Stimulated activated CD4-positive, alpha-beta T cell treated with anti-CD3 and anti-CD28 coated beads, Interleukin-12 subunit alpha, Interleukin-12 subunit beta, amount 100 ng/mL, for 24 hours (primary cell): ENCODE results near the gene GCN1.

Experiments
- DNase-seq, 2 experiments: peaks; one replicate each; pipeline ENCODE4 v3.0.0-alpha.2; 2020; ENCODE audit warnings: low read depth in 2 of 2

GCN1 gene

DNA sequence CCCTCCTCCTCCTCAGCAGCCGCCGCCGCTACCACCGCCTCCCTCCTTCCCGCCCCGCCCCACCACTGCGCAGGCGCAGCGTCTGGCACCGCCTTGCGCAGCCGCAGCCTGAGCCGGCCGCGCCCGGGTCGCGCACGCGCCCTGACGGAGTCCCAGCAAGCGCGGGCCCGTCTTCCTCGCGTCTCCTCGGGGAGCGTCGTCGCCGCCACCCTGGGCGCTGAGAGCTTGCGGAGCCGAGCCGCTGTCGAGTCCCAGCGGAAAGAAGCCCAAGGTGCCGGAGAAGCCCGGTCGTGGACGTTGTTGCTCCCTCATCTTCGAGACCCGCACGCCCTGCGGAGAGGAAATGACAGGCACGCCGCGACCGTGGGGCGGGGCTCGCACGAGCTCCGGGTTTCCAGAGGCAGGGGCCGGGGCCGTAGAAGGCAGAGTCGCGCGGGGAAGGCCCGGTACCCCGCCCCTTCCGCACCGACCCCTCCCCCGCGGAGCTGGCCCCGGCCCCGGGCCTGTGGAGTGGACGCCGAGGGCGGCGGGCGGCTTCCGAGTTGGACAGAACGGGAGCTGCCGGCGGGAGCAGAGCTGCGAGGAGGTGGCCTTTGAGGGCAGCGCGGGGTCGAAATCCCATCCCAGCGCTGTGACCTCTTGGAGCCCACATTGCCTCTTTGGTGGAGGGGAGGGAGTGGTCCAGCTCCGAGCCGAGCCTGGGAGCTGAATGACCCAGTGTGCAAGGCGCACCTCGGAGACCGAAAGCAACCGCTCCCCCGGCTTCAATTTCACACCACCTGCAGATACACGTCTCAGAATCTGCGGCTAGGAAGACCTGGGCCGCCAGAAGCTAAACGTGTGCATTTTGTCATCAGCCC, 77.5 kb downstream of the GCN1 start:
- peak; percentile 95 to 96 for DNase-seq

- DNase-seq, result no peak
These were observed 78.1 kb downstream of the GCN1 start, which contains the start of gene RAB35 for GRCh38 chr12:120116441-120116791. RAB35 (minus strand) TSS chr12:120116753; CDS start chr12:120116650, 103 bp downstream.

DNA sequence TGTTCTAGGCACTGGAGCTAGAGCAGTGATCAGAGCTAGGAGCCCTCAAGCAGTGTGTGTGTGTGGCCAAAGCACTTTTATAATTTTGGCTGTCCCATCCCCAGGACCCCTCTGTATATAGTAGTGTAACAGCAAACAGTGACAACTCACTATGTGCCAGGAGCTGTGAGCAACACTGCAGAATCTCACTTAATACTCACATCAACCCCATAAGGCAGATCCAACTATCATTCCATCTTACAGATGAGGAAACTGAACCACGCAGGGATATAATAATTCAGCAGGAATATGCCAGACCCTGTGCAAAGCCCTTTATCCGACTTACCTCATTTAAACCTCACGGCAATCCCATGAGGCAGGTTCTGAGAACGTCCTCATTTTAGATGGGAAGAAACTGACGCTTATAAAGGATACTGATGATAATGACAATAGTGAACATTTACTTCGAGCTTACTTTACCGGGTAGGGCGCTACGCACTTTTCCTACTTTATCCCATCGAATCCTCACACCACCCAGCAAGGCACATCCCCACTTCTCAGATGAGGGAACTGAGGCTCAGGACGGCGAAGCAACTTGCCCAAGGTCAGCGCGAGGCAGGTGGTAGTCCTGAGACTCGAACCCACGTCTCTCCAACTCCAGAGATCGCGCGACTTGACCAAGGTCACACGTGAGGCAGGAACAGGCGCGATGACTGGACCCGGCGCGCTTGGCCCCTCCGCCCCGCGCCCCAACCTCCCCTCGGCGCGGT, 78.6 kb downstream of the GCN1 start:
- DNase-seq, result peak in 1 of 2 experiments; percentile 28

- DNase-seq, result no peak
These were observed 79.4 kb downstream of the GCN1 start for GRCh38 chr12:120115066-120115465.

- DNase-seq, result peak in 1 of 2 experiments; percentile 29
These were observed 83.7 kb downstream of the GCN1 start for GRCh38 chr12:120110550-120111501.

- DNase-seq, result no peak
These were observed 84.8 kb downstream of the GCN1 start for GRCh38 chr12:120109570-120110267.

- DNase-seq, result no peak
These were observed 88.4 kb downstream of the GCN1 start for GRCh38 chr12:120106151-120106550.

- no peak for DNase-seq
These were observed 91.1 kb downstream of the GCN1 start for GRCh38 chr12:120103371-120103770.

GRCh38 chr12:120103044-120103338, 91.5 kb downstream of the GCN1 start:
- DNase-seq, result no peak

GRCh38 chr12:120102189-120103043, 92.1 kb downstream of the GCN1 start:
- DNase-seq, result no peak

- DNase-seq, result no peak
These were observed 92.9 kb downstream of the GCN1 start for GRCh38 chr12:120101617-120102016.

DNA sequence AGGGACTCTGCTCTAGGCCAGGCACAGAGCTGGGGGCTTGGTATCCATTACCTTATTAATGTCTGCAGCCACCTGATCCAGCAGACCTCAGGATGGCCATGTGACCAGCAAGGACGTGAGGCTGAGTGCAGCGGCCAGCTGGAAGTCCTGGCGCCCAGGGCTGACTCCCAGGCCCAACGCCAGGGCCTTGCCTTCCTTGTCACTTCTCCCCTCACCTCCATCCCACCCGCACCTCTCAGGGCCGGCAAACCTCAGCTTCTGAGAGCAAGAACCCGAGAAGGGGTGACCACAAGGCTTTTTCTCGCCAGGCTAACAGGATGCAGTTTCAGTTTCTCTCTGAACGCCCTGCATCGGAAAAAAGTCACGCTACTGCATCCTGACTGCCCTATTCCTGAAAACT, 93.3 kb downstream of the GCN1 start:
- no peak for DNase-seq

DNA sequence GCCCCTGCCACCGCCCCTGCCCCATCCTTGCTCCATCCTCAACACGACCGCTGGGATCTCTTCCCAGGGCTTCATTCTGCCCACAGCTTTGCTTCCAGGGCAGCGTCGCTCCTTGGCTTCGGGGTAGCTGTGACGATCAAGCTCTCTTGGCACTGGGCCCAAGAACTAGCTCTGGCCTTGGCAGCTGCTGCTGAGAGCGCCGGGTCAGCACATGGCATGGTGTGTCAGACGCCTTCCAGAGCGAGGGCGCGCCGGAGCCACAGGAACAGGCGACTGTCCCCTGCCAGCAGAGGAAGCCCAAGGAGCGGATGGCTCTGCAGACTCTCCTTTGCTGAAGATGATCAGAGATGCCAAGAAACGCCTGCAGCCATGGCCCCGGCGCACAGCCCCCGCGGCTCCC, 93.9 kb downstream of the GCN1 start:
- no peak for DNase-seq

DNA sequence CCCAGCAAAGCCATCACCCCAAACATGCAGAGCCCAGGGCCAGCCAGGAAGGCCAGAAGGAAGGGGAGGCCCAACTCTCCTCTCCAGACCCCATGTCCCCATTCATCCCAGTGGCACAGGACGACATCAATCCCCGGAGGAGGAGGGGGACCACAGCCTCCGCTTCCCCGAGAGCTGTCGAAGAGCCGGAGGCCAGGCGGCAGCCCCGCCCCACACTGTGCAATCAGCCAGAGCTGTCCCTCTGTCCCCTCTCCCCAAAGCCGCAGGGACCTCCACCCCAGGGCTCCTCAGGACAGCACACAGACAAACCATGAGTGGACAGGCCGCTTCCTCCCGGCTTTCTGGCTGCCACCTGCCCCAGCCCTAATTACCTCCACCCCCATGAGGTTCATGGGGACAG, 94.8 kb downstream of the GCN1 start:
- no peak for DNase-seq

DNA sequence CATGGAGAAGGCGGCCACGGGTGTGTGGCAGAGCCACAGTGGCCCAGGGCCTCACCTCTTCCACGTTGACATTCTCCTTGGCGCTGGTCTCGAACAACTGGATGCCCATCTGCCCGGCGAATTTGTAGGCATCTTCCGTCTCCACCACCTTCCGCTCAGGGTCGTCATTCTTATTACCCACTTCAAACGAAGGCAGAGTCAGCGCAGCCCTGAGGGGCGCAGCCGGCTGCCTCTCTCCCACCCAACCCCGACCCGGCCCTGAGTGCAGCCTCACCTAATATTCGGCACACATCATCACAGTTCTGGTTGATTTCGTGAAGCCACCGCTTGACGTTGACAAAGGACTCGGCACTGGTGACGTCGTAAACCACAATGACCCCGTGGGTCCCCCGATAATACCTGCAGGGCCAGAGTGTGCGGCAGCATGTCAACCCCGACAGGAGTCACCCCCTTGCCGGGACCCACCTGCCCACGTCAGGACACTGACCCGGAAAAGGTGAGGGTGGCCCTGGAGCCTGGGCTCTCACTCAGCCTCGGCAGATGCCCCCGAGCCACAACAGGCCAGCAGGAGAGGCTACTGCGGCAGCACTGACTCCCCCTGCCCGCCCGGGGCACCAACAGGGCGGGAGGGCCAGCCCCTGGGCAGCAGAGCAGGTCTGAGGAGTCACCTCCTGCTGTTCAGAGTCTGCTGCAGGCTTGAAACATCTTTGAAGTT, 95.6 kb downstream of the GCN1 start:
- no peak for DNase-seq

DNA sequence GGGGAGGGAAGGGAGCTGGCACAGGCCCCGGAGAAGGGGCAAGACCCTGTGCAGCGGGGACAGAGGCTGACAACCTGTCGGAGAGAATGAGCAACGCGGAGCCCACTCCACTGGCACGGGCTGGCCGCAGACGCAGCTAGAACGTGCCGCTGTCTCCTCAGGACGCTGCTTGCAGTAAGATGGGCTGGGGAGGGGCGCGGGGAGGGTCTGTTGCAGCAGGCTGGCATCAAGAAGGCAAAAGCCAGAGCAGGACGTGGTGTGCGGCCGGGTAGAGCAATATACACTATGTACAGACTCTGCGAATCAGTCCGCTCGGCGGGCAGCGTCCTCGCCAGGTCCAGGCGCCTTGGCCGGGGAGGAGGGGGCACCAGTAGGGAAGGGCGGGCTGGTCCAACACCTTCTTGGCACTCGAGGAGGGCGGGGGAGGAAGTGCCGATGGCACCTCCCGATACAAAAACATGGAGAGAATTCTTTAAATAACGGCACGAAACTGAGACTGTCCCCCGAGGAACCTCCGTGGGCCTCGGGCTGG, 97.8 kb downstream of the GCN1 start:
- no peak for DNase-seq

- DNase-seq, result no peak
These were observed 98.8 kb downstream of the GCN1 start for GRCh38 chr12:120095736-120096135.

DNA sequence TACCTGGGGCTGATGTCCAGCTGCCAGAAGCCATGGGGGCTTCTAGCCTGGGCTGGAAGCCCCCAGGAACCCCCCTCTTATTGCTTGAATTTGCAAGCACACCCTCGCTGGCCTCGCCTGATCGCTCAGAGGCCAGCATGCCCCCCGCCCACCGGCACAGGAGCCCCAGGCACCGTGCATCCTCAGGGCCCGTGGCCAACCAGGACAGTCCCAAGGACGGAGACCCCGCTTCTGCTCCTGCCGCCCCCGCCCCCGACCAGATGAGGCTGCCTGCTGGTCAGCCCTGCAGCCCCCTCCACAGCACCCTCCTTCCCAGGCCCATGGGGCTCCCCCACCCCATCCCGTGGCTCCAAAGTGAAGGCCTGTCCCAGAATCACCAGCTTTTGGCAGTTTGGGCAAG, 99.2 kb downstream of the GCN1 start:
- DNase-seq, result no peak

- no peak for DNase-seq
These were observed 100.0 kb downstream of the GCN1 start for GRCh38 chr12:120094485-120094884.
